ENCODE results near the gene COX19. TPM values are rescaled to one million over a fixed set of nuclear protein-coding genes. Genes with fewer than 3 reads are reported as not detected.

The COX19 gene
- total RNA-seq, 1 experiment from 2014 or later = 18.8 TPM

GRCh38 chr7:983616-984071 lies 8.3 kb upstream of the COX19 start:
- no peak for DNase-seq (ENCODE audit: low spot score)
- ChIA-PET POLR2A (ENCODE audit: low non-redundant PET) (no interaction called here), CTCF (no interaction called here)
- no peaks in the 10 kb centered on the region for H3K36me3 ChIP-seq (ENCODE audit: insufficient read depth, low read length, poor library complexity, severe bottlenecking)
- H3K27me3 ChIP-seq (replicated peaks; ENCODE audit: insufficient read depth, low read depth, low read length, poor library complexity) = no peaks in the 10 kb centered on the region
- no peak for TF ChIP-seq EZH2 (IDR thresholded peaks at IDR 0.05; ENCODE audit: borderline replicate concordance, low read depth, low read length, poor library complexity, severe bottlenecking)
- no peak for TF ChIP-seq CTCF (conservative IDR thresholded peaks at IDR 0.05; ENCODE audit: low read depth, low read length)
- no peak overlapping the region for H3K27ac ChIP-seq (ENCODE audit: low read depth, low read length, poor library complexity, severe bottlenecking)
- H3K4me3 ChIP-seq (ENCODE audit: low read depth, low read length, poor library complexity, severe bottlenecking) = no peak overlapping the region
- intact Hi-C loops (cut with micrococcal nuclease; ENCODE audit: unreplicated experiment) = no loop called here
- no TSS peak for BruUV-seq (replicated peaks)
- no peaks in the 10 kb centered on the region for H3K4me1 ChIP-seq (ENCODE audit: insufficient read depth, low read length, poor library complexity, severe bottlenecking)
- H3K9me3 ChIP-seq (ENCODE audit: low read depth, low read length, poor library complexity, severe bottlenecking) = no peaks in the 10 kb centered on the region

GRCh38 chr7:983004-983615 lies 7.8 kb upstream of the COX19 start, which contains the start of gene CYP2W1:
Gene CYP2W1, plus strand, starts transcription at chr7:983181. Its CDS starts 31 bp downstream, at chr7:983212.
- no peaks in the 10 kb centered on the region for H3K27me3 ChIP-seq (replicated peaks; ENCODE audit: insufficient read depth, low read depth, low read length, poor library complexity)
- no peaks in the 10 kb centered on the region for H3K4me1 ChIP-seq (ENCODE audit: insufficient read depth, low read length, poor library complexity, severe bottlenecking)
- no peaks in the 10 kb centered on the region for H3K9me3 ChIP-seq (ENCODE audit: low read depth, low read length, poor library complexity, severe bottlenecking)
- H3K4me3 ChIP-seq (ENCODE audit: low read depth, low read length, poor library complexity, severe bottlenecking) = no peak within 1 kb of the TSS
- H3K27ac ChIP-seq (ENCODE audit: low read depth, low read length, poor library complexity, severe bottlenecking) = no peak within 1 kb of the TSS
- DNase-seq (ENCODE audit: low spot score) = no peak
- ChIA-PET CTCF (interaction anchor here (1.5 kb wide), 1 partner anchor 10 kb away, joined by 5 read pairs; no protein-coding TSS in a partner anchor), POLR2A (ENCODE audit: low non-redundant PET) (no interaction called here)
- intact Hi-C loops (cut with micrococcal nuclease; ENCODE audit: unreplicated experiment) = no loop called here
- no peaks in the 10 kb centered on the region for H3K36me3 ChIP-seq (ENCODE audit: insufficient read depth, low read length, poor library complexity, severe bottlenecking)
- BruUV-seq (replicated peaks) = no TSS peak
- TF ChIP-seq CTCF (conservative IDR thresholded peaks at IDR 0.05; ENCODE audit: low read depth, low read length) (no peak), EZH2 (IDR thresholded peaks at IDR 0.05; ENCODE audit: borderline replicate concordance, low read depth, low read length, poor library complexity, severe bottlenecking) (no peak)

- no peaks in the 10 kb centered on the region for H3K36me3 ChIP-seq (ENCODE audit: insufficient read depth, low read length, poor library complexity, severe bottlenecking)
These were observed 7.2 kb upstream of the COX19 start for GRCh38 chr7:982511-983003.

More at GRCh38 chr7:982511-983003, 7.2 kb upstream of the COX19 start:
- CTCF ChIA-PET = interaction anchor here (1.5 kb wide), 1 partner anchor 11 kb away, joined by 5 read pairs; no protein-coding TSS in a partner anchor
- intact Hi-C loops (cut with micrococcal nuclease; ENCODE audit: unreplicated experiment) = no loop called here
- no peaks in the 10 kb centered on the region for H3K9me3 ChIP-seq (ENCODE audit: low read depth, low read length, poor library complexity, severe bottlenecking)
- no peak for DNase-seq (ENCODE audit: low spot score)
- POLR2A ChIA-PET (ENCODE audit: low non-redundant PET) = no interaction called here
- no peak overlapping the region for H3K4me3 ChIP-seq (ENCODE audit: low read depth, low read length, poor library complexity, severe bottlenecking)
- H3K27me3 ChIP-seq (replicated peaks; ENCODE audit: insufficient read depth, low read depth, low read length, poor library complexity) = no peaks in the 10 kb centered on the region
- TF ChIP-seq EZH2 (IDR thresholded peaks at IDR 0.05; ENCODE audit: borderline replicate concordance, low read depth, low read length, poor library complexity, severe bottlenecking) (no peak), CTCF (conservative IDR thresholded peaks at IDR 0.05; ENCODE audit: low read depth, low read length) (no peak)
- no TSS peak for BruUV-seq (replicated peaks)
- H3K27ac ChIP-seq (ENCODE audit: low read depth, low read length, poor library complexity, severe bottlenecking) = no peak overlapping the region
- H3K4me1 ChIP-seq (ENCODE audit: insufficient read depth, low read length, poor library complexity, severe bottlenecking) = no peaks in the 10 kb centered on the region

Data from A673 (cell line).